GM19463 (cell line): ENCODE data around the gene CLDN20.

Experiments
- ATAC-seq: cut with Tn5 transposase; IDR thresholded peaks from one replicate; pipeline ENCODE4 v1.9.1; 2021; ENCODE audit warnings: mild to moderate bottlenecking, moderate library complexity; ENCODE audit not compliant: unreplicated experiment

CLDN20 gene

GRCh38 chr6:155244434-155244833, 19.4 kb upstream of the CLDN20 start:
- ATAC-seq = no peak

GRCh38 chr6:155245193-155245592, 18.6 kb upstream of the CLDN20 start:
- ATAC-seq = no peak

DNA sequence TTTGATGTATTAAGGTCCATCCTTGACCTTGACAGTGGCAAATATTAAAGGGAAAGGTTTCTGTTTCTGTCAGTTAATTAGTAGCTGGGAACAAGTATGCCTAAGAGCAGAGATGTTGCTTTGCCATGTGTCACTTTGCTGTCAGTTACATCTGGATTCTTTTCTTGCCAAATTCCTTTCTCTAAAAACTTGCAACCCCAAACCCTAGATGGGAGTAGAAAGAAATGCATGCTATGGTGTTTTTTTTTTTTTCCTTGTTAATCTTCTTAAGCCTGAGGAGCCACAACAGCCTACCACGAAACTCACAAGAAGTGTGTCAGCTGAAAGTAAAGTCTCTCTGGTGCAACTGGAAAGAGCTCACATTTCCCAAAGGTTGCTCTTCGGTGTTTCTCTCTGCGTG, 18.0 kb upstream of the CLDN20 start:
- no peak for ATAC-seq

GRCh38 chr6:155246825-155247224, 17.0 kb upstream of the CLDN20 start:
- ATAC-seq = no peak

DNA sequence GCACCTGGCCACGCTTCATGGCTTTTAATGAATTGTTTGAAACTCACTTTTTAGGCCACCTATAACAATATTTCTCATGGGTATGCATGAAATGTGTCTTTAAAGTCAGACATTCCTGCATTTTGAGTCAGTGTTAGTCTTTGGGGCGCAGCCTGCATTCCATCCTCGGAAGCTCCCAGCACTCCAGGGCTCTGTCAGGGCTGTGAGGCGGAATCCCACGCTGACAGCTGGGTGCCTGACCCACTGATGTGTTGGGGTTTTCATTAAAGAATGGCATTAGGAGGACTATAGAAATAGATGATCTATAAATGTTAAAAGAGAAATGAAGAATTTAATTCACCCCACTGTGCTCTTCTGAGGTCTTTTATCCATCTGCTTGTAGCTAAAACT, 16.2 kb upstream of the CLDN20 start:
- ATAC-seq = no peak

DNA sequence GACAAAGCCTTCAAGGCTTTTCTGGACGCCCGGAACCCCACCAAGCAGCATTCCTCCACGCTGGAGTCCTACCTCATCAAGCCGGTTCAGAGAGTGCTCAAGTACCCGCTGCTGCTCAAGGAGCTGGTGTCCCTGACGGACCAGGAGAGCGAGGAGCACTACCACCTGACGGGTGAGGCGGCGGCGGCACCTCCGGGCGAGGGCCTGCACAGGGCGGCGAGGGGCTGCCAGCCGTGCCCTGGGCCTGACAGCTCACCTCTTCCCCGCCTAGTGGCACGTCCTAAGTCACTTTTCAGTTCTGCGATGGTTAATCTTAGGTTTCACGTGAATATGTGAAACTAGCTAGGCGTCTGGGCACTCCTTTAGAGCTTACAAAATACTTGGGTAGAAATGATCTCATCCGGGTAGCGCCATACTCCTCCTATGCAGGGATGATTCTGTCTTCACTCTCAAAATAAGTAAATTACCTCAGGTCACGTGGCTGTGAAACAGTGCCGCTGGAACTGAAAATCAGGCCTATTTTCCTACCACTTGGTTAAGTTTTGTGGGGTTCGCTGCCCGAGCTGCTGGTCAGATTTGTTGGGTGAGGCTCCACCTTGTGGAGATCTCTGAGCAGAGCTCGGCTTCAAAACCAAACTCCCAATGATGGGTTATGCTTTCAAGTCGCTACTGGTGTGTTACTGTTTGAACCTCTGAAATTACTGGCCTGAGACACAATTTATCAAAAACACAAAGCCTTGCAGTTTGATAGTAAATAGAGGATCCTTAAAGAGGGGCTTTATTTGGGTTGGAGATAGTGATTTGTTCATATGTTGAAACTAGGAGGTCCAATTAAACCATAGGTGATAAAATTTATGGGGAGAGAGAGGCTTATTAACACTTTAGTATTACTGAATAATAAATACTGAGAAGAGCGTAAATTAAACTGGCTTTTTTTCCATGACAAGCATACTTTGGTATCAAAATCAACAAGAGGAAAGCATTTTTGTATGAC, 15.5 kb upstream of the CLDN20 start:
- peak; percentile 78 for ATAC-seq

- ATAC-seq = no peak
Observed at GRCh38 chr6:155250701-155251381, 13.0 kb upstream of the CLDN20 start.

DNA sequence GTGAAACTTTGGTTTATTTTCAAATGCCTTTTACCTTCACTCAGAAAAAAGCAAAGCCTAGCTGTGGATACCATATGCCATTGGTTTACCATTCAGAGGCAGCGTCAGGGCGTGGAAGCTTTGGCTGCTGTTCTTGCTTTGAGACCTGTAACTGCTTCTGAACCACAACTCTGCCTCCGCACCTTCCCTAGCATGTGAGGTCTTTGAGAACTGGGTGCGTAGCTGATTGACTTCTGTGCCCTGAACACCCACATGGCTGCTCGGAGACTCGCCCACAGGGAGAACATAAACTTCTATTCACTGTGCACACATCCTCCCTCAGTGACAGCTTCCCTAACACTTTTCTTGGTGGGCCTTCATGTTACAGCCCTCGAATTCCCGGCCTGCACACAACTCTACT, 11.2 kb upstream of the CLDN20 start:
- ATAC-seq = no peak

- no peak for ATAC-seq
Observed at GRCh38 chr6:155253337-155253736, 10.5 kb upstream of the CLDN20 start.

DNA sequence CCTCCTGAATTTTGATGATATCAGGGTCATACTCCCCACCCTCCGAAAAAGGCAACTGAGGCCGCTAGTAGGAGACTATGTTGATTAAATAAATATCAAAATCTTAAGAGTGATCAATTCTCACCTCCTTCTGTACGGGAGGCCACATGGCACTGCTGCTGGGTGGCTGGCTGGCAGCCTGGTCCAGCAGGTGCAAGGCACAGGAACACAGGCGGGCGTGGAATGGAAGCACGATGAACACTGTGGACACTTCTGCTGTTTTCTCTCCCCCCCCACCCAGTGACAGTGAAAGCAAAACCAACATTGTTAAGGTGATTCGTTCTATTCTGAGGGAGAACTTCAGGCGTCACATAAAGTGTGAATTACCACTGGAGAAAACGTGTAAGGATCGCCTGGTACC, 9.7 kb upstream of the CLDN20 start:
- ATAC-seq = no peak

DNA sequence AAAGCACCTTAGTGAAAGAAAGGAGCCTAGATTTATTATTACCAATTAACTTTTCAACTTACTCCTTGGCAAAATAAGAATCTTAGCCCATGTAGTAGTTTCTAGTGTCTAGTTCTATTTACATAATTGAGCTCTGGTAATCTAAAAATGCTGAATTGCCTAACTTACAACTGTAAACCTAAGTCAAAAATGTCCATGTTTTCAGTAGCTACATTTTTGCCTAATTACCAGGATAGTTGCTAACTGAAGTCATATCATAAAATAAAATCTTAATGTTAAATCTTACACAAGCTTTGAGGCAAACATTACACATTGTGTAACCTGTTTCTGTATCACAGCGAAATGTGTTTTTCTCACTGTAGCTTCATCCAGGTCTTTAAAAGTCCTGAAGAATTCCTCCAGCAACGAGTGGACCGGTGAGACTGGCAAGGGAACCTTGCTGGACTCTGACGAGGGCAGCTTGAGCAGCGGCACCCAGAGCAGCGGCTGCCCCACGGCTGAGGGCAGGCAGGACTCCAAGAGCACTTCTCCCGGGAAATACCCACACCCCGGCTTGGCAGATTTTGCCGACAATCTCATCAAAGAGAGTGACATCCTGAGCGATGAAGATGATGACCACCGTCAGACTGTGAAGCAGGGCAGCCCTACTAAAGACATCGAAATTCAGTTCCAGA, 7.6 kb upstream of the CLDN20 start:
- no peak for ATAC-seq

- no peak for ATAC-seq
Observed at GRCh38 chr6:155257796-155258195, 6.0 kb upstream of the CLDN20 start.

GRCh38 chr6:155259204-155259603, 4.6 kb upstream of the CLDN20 start:
- no peak for ATAC-seq

GRCh38 chr6:155259897-155260296, 3.9 kb upstream of the CLDN20 start:
- no peak for ATAC-seq

GRCh38 chr6:155260686-155261085, 3.1 kb upstream of the CLDN20 start:
- ATAC-seq = peak; percentile 75

- no peak for ATAC-seq
Observed at GRCh38 chr6:155261111-155261900, 2.5 kb upstream of the CLDN20 start.

DNA sequence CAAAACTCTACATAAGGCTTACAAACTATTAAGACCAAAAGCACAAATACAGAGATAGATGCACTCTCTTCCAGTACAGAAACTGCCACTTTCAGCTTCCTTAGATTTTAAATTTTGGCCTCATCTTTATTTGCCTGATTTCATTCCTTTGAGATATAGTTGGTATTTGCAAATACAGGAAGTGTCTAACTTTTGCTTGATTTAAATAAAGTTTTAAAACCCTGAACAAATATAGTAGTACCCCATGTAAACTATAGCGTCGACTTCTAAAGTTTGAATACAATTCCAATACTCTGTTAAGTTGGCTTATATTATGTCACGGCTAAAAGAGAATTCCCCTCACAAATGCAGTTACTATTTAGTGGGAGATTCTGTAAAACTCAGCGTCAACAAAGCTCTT, 1.2 kb upstream of the CLDN20 start:
- no peak for ATAC-seq

DNA sequence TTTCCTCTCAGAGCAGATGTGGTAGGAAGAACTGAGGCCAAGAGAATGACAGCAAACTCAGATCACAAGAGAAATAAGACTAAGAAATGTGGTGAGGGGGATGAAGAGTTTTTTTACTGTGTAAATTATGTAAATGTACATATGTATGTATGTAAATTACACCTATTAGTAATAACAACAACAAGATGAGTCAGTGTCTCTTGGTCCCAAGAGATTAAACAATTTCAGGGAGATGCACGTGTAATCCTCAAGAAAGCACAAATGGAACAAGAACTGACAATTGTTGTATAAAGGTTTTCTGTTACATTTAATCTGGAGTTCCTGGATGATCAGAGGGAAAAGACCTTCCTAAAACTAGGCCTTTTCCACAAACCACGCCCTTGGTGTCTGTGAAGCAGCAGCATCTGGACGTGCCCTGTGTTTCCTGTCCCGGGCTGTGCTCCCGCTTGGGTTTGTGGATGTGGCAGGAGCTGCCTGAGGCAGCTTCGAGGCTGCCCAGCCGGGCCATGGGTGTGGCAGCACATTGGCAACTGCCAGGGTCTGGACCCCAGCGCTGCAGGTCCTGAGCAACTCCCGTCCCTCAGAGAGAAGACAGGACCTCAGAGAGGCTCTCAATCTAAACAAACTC, 994 bp downstream of the CLDN20 start:
- no peak for ATAC-seq

- ATAC-seq = no peak
Observed at GRCh38 chr6:155265843-155266535, 2.2 kb downstream of the CLDN20 start.

DNA sequence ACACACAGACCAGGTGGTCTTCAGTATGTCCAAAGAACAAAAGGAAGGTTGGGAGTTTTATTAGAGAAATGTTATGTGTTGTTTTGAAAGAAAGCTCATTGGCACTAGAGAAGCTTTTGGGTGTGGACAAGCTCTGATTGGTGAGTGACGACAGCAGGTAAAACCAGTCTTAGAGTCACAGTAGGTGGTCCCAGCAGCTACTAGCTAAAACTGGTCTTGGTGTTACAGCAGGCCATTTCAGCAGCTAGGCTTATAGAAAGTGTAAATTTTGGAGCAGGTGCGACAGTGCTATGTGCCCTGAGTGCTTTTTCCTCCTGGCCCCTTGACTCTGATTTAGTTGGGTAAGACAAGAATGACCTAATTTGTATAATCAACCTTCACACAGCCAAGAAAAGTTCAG, 3.6 kb downstream of the CLDN20 start:
- no peak for ATAC-seq
